GM23248 (cell line): Measurements from ENCODE around the gene SLC9A5.

Source experiments
- EZH2 ChIP-seq: fragments of 200-600 bp; sonication (generic); IDR thresholded peaks from 2 replicates; pipeline ENCODE4 v1.6.1; 2018; ENCODE audit warnings: antibody characterized with exemption, mild to moderate bottlenecking; ENCODE audit not compliant: insufficient read depth, poor library complexity, severe bottlenecking
- EZH2phosphoT487 ChIP-seq: fragments of 200-600 bp; sonication (generic); IDR thresholded peaks from 2 replicates; pipeline ENCODE4 v1.6.1; 2018; ENCODE audit warnings: antibody characterized with exemption, moderate library complexity, mild to moderate bottlenecking, low read depth; ENCODE audit not compliant: insufficient read depth

DNA sequence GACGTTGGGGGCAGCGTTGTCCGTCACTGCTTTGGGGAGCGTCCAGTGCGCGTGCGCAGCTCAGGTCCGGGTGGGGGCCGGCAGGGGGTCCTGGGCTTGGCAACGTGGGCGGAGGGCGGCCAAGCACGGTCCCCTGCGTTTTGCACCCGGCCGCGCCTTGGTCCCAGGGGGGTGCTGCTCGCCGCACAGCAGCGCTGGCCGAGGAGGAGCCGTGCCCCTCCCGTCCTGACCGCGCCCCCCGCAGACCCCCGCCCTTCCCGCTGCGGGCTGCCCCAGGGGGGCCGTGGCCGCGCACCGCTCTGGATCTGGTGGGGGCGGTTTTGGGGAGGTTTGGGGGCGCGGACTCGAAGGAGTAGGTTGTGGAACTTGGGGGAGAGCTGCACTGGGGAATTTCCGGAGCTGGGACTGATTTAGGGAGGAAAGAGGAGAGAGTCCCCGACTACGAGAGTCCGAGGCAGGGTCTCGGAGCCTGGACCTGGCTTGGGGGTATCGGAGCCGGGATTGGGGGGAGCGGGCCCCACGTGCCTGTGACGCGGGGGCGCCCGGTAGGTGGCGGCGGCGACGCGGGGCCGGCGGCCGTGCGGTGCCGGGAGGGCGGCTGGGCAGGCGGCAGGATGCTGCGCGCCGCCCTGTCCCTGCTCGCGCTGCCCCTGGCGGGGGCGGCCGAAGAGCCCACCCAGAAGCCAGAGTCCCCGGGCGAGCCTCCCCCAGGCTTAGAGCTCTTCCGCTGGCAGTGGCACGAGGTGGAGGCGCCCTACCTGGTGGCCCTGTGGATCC is at the start of gene SLC9A5:
- TF ChIP-seq EZH2 = no peak
- TF ChIP-seq EZH2phosphoT487 = no peak
